ENCODE measurements around the gene PRKAR1B.

The PRKAR1B gene

GRCh38 chr7:671415-672042, 55.6 kb downstream of the PRKAR1B start:
- Mint-ChIP-seq H3K4me1 (no peaks in the 10 kb centered on the region), H3K27ac (no peak overlapping the region), H3K27me3 (ENCODE audit: low read depth, poor library complexity) (no peaks in the 10 kb centered on the region), H3K9me3 (peaks cover 6% of the 10 kb centered on the region), H3K4me3 (no peak overlapping the region), H3K36me3 (ENCODE audit: low read depth) (peaks cover 38% of the 10 kb centered on the region)
- TF ChIP-seq CTCF (IDR thresholded peaks at IDR 0.05) = no peak
- DNase-seq = no peak

- Mint-ChIP-seq H3K27me3 (ENCODE audit: low read depth, poor library complexity) (no peaks in the 10 kb centered on the region), H3K4me1 (no peaks in the 10 kb centered on the region), H3K4me3 (no peak overlapping the region), H3K36me3 (ENCODE audit: low read depth) (peaks cover 31% of the 10 kb centered on the region), H3K27ac (no peak overlapping the region), H3K9me3 (peaks cover 6% of the 10 kb centered on the region)
- no peak for TF ChIP-seq CTCF (IDR thresholded peaks at IDR 0.05)
- DNase-seq = no peak
Measured at GRCh38 chr7:670501-671390, 56.3 kb downstream of the PRKAR1B start.

- Mint-ChIP-seq H3K9me3 (peaks cover 6% of the 10 kb centered on the region), H3K4me3 (no peak overlapping the region), H3K36me3 (ENCODE audit: low read depth) (peaks cover 13% of the 10 kb centered on the region), H3K4me1 (no peaks in the 10 kb centered on the region), H3K27ac (no peak overlapping the region), H3K27me3 (ENCODE audit: low read depth, poor library complexity) (no peaks in the 10 kb centered on the region)
- TF ChIP-seq CTCF (IDR thresholded peaks at IDR 0.05) = no peak
- no peak for DNase-seq
Measured at GRCh38 chr7:668958-669357, 58.1 kb downstream of the PRKAR1B start.

- no peak for TF ChIP-seq CTCF (IDR thresholded peaks at IDR 0.05)
- H3K4me1 Mint-ChIP-seq = no peaks in the 10 kb centered on the region
- H3K9me3 Mint-ChIP-seq = peaks cover 6% of the 10 kb centered on the region
- DNase-seq = no peak
- no peaks in the 10 kb centered on the region for H3K27me3 Mint-ChIP-seq (ENCODE audit: low read depth, poor library complexity)
- no peak overlapping the region for H3K27ac Mint-ChIP-seq
- no peak overlapping the region for H3K4me3 Mint-ChIP-seq
- H3K36me3 Mint-ChIP-seq (ENCODE audit: low read depth) = peaks cover 9% of the 10 kb centered on the region
Measured at GRCh38 chr7:668139-668931, 58.7 kb downstream of the PRKAR1B start.

GRCh38 chr7:666454-667292, 60.4 kb downstream of the PRKAR1B start:
- Mint-ChIP-seq H3K27ac (no peak overlapping the region), H3K27me3 (ENCODE audit: low read depth, poor library complexity) (no peaks in the 10 kb centered on the region), H3K9me3 (peaks cover 6% of the 10 kb centered on the region), H3K36me3 (ENCODE audit: low read depth) (peaks cover 9% of the 10 kb centered on the region), H3K4me1 (no peaks in the 10 kb centered on the region), H3K4me3 (no peak overlapping the region)
- TF ChIP-seq CTCF (IDR thresholded peaks at IDR 0.05) = no peak
- no peak for DNase-seq
